NCI-H1048 (cell line): ENCODE results near the gene TBL1X.
"Not testable (repeated sequence)": the region's sequence is repeated elsewhere in the genome, so short reads cannot be mapped to it uniquely, and the experiment has no call there.

Source experiments
- DNase-seq: peaks from one replicate; lab custom pipeline; 2025; lab: John Stamatoyannopoulos, UW

Gene TBL1X

DNA sequence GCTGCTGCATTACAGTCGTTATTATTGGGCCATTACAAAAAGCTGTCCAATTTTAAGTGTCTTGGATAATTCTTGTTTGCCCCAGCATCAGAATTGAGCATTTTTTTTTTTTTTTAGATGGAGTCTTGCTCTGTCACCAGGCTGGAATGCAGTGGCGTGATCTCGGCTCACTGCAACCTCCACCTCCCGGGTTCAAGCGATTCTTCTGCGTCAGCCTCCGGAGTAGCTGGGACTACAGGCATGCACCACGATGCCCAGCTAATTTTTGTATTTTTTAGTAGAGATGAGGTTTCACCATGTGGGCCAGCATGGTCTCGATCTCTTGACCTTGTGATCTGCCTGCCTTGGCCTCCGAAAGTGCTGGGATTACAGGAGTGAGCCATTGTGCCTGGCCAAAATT is 71.3 kb downstream of the TBL1X start:
- DNase-seq, result not testable (repeated sequence)

DNA sequence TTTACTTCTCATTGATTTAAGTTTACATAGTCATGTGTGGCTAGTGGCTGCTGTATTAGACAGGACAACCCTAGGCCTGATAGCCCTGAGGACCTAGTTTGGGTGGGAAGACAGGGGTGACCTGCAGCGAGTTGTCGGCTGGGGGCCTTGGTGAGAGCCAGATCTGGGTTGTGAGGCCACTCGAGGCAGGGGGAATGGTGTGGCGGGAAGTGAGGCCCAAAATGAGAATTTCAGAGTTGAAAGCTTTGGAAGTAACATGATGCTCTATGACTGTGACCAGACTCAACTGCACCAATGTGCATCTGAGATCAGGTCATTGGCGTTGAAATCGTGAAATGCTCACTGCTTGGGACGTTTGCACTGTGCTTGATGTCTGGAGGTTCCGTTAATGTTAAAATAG is 72.9 kb downstream of the TBL1X start:
- DNase-seq, result no peak

DNA sequence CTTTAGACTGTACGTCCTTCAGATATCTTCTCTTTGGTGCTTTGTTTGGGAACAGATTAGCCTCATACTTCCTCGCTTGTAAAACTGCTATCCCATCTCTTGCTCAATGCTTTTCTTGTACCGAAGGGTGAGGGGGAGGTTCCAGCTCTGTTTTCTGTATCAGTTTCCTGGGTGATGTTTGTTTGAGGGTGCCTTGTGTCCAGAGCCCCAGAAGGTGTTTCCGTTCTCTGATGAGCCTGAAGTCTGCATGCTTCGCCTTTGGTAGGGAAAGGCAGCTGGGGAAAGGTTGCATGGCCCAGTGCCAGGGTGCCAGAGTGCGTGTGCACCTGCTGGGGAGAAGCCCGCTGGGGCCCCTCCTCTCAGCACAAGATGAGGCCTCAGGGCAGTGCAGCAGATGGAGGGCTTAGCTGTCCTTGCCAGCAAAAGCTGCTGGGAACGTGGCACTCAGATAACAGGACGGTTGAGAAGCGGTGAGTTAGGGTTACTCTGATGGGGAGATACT is 73.7 kb downstream of the TBL1X start:
- no peak for DNase-seq

DNA sequence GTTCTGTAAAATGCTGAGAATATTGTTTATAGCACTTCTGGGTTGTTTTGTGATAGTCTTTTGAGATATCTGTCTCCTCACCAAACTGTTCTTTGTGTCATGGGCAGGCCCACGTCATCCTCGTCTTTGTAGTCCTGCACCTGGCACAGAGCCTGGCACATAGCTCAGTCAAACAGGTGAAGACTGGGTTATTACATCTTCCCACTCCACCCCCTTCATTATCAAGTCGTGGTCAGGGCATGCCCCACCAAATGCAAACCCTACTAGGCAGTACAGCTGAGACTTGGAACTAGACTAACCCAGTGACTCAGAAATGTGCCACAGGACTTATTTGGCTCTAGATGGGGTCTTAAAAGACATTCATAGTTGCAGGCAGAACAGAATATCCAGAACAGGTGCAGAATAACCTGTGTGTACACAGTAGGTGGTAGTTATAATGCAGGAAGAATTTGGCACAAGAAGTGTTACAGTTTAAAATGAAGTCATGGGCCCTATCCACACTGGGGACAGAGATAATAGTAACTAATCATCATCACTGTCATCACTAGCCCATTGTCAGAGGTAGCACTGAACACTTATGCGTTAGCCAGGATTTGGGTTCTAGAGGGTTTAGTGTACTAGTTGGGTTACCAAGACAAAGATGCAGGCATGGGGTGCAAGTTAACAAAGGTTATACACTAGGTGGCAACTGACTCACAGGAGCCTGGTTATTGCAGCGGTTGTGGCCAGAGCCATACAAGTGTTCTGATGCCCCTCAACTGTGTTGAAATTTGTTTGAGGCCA is 74.9 kb downstream of the TBL1X start:
- no peak for DNase-seq

DNA sequence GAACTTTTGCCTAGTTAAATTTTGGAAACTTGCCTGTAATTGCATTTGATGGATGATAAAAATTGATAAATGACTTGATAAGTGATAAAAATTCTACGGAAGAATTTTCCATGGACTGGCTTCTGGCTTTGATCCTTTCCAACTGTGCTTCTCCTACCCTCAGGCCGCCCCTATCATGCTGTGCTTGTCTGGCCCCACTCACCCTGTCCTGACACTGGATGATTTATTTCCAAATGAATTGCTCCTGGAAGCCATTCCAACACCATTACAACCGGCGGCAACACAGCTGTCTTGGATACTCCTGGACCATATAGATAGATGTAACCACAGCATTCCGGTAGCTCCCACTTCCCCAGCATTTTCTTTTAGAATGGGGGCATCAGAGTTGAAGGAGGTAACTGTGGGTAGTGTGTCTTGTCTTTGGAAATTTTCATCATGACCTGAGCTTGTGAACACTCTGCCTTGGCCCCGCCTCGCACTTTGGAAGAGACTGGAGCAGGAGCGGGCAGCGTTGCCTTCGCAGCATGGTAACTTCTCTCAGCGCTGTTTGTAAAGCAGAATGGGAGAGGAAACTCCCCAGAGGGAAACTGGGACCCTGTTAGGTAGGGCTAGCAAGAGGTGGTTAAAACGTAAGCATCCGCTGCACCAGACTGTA is 77.4 kb downstream of the TBL1X start:
- no peak for DNase-seq

DNA sequence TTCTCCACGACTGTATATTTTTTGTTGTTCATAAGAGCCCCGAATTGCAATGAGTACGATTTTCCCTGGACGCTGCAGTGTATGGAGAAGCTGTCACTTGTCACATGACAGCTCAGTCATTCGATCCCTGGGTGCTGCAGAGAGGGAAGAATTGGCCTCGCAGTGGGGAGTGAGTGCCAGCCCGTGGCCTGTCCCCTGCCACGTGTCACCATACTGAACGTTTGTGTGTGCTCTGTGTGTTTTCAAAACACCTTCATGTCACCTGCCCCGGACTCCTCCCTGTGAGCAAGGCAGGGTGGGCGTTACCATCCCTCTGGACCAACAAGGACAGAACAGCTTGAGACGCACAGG is 77.9 kb downstream of the TBL1X start:
- DNase-seq, result no peak

DNA sequence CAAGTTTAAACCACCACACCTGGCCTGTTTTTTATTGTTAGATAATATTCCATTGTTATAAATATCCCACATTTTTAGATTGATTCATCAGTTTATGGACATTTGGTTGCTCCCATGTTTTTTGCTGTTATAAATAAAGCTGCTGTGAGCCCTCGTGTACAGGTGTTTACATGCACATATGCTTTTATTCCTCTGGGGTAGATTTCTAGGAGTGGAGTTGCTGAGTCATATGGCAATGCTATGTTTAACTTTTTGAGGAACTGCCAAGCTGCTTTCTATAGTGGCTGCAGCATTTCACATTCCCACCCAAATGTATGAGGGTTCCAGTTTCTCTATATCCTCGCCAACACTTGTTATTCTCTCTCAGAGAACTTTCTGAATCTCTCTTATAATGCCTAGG is 90.5 kb downstream of the TBL1X start:
- no peak for DNase-seq

DNA sequence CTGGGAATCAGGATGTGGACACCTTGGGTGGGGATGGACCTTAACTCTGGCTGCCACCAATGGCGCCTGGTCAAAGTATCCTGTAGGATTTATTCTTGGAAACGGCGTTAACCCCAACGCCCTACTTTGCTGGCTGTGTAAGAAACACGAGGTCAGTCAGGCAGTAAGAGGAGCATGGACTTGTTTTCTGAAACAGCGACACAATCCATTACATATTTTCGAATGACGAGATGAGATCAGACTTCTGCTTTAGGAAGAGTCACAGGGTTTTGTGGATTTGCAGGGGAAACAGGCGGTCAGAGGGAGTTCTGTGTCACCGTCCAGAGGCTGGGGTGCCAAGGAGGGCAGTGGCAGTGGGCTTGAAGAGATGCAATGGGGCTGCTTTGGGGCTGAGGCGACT is 92.2 kb downstream of the TBL1X start:
- no peak for DNase-seq

DNA sequence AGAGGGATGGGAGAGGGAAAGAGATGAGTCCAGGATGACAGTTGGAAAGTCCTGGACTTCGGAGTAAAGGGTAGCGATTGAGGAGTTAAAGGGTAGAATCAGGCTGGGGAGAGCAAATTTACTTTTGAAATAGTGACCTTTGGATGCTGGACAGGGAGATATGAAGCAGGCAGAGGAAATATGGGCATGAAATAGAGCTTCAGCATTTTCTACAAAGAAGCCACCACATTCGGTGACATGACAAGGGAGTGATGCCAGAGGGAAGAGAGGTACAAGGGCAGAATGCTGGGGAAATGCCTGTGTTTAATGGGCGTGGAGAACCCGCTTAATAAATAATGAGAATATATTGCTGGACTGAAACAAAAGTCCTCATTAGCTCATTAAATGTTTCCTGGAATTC is 92.7 kb downstream of the TBL1X start:
- no peak for DNase-seq

DNA sequence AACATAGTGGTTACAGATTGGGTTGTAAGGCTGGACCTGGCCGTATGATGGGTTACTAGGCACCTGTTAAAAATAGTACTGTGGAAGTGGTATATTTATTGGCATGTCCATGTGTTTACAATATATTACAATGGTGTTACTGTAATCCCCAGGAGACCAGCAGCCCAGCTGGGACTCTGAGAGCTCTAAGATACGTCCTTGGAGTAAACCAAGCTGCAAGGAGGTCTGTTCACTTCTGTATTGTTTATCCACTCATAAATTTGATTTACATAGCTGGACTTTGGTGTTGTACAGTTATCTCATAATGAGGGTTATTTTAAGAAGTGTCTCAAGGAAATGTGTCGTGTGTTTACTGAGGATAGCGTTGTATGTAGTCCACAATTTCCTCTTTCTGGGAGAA is 93.8 kb downstream of the TBL1X start:
- DNase-seq, result no peak

DNA sequence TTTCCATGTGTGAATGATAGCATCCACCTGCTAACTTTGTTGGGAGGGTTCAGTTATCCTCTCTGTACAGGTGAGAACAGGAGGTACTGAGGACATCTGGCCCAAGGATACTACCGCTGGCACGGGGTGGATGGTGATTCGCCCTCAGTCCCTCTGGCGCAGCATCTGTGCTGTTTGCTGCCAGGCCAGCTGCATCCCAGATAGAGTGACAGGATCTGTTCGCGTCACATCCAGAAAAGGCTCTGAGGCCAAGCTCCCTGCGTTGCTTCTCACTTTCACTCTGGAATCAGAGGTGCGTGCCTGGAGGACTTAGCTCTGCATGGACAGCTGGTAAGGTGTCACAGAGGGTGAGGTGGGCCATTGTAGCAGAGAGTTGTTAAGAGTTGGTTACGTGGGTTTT is 95.4 kb downstream of the TBL1X start:
- DNase-seq, result no peak

DNA sequence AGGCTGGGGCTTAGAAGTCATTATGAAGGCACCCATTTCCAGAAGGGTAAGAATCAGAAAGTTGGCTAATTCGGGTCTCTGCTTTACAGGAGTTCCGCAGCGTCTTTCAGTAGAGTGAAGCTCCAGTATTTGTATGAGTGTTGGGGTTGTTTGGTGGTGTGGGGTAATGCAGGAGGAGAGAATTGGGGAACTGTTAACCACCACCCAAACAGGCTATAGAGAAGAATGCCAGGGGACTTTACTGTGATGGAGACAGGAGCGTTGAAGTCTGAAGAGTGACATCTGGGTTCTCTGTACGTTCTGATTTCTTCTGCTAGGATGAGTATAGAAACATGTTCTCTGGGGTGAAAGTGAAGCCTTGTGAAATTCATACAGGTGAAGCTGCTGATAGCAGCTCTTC is 96.3 kb downstream of the TBL1X start:
- no peak for DNase-seq

DNA sequence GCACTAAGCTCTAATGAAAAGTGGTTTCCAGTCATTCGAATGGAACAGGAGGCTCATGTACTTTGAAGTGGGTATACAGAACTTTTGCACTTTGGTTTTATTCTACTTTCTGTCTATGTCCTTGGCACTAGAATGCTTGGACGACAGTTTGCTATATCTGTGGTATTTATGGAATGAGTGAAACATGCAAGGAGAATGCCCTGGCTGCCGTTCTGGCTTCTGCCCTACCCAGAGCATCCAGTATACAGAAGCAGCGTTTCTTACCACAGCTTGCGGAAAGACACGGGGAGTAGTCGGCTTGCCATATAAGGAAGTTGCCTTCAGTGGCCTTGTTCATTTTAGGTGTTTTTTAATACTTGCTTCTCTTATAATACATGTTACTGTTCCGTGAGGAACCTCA is 98.0 kb downstream of the TBL1X start:
- DNase-seq, result no peak

DNA sequence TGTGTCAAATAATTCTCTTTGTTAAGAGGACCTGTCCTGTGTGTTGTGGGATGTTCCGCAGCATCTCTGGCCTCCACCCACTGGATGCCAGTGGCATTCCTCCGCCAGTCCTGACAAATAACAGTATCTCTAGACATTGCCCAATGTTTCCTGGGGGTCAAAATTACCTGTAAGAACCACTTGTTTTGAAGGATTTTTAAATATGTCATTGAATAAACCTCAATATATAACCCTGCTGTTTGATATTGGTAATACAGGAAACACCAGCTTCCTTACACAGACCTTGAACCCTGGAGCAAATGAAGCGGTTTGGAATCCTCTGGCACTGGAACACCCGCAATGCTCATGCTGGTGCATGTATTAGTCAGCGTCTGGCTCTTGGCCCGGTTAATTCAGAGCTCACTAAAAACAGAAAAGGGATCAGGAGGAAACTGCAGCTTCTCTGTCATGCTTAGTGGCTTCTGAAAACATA is 101.3 kb downstream of the TBL1X start:
- peak; percentile 3 for DNase-seq

DNA sequence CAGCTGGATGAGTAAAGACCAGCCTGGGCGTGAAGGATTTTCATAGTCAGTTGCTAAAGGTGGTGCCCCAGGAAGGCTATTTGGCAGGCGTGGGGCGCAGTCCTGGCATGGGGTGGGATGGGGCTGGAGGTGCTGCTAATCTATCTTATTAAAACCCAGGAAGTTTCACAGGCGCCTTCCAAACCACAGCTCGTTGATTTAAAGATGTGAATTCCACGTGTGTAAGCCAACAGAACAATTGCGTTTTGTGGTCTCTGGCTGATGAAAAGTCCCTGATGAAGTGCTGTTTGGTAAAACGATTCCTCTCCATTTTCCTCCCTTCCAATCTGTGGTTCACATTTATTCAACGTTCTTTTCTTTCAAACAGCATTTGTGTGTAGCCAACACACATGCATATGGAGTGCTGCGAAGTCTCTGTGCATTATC is 105.0 kb downstream of the TBL1X start:
- DNase-seq, result no peak

DNA sequence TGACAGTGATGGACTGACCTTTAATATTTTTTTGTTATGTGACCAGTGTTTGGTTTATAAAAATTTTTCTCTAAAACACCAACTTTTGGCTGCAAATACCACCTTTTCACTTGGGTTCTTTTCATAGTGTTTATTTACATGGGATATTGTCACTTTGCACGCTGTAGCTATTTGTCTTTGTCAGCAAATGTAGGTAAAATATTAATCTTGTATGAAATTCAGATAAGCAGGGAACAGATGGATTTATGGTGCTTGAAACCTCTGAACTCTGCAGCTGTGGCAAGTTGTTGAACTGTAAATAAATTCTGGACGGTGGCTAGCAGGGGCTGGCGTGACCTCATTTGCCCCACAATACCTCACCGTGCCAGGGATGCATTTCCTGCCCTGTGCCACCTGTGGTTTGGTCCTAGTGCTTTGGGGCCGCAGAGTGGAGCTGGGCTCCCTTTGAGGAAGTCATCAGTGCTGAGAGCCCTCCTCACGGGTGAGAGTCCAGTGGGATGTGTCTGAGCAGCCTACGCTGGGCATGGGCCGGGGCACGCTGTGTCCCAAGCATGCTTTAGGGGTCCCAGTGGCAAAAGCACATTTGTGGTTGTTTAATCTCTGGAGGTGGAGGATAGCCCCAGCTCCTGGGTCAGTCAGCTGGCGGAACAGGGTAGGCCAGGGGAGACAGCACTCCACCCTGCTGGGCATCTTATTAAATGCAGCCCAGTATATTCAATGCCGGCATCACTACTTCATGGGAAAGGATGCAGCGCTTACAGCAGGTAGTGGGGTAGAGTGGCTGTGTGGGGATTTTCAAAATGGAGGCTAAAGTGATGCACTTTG is 108.6 kb downstream of the TBL1X start:
- DNase-seq, result no peak

DNA sequence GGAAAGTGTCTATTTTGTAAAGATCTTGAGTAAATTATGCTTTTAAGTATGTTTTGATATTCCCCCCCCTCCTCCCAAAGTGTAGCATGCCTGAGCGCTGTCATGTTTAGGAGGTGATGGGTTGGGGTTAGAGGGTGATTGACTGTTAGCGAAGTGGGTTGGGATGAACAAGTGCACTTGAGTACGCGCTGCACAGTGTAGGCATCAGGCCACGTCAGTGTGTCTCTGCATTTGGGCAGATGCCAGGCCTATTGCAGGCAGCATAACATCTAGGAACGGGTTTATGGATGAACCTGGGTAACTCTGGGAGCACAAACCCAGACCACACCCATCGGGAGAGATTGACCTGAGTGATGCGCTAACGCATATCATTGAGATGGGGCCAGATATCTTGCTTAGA is 111.2 kb downstream of the TBL1X start:
- no peak for DNase-seq

DNA sequence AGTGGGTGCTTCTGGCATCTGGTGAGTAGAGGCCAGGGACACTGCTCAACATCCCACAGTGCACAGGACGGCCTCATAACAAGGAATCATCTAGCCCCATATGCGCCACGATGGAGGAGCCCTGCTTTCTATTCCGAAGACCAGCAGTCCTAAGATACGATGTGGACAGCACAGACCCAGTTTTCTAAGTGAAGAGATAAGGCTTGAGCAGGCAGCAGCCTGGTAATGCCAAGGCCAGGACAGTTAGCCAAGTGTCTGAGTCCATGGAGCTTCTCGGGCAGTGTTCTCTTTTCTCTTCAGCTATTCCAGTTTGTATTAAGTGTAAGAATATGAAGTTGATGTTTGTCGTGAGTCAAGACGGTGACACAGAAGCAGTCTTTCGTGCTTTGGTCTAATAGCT is 112.7 kb downstream of the TBL1X start:
- DNase-seq, result no peak

DNA sequence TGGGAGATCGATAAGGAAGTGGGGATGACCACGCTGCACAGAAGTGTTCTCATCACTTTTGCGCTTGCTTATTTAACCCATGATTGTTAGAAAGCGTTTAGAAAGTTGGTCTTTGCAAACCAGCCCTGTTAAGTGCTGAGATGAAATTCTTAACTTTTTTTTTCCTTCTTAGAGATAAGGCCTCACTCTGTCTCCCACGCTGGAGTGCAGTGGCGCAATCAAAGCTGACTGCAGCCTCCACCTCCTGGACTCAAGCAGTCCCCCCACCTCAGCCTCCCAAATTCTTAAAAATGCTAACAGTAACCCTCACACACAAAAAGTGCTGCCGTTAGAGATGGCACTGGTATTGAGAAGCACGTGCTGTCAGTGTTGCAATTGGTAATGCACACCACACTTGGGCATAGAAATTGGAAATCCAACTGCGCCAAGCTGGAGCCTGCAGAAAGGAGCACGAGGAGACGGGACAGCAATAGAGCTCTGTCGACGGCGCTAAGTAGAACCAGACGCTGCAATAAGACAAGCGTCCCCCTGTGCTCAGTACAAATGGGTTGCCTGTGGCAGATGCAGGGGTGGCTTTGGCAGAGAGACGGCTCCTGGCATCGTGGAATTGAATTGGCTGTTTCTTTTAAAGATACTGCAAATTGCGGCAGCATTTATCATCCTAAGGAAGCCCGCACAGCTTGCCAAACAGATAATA is 113.4 kb downstream of the TBL1X start:
- DNase-seq, result no peak

DNA sequence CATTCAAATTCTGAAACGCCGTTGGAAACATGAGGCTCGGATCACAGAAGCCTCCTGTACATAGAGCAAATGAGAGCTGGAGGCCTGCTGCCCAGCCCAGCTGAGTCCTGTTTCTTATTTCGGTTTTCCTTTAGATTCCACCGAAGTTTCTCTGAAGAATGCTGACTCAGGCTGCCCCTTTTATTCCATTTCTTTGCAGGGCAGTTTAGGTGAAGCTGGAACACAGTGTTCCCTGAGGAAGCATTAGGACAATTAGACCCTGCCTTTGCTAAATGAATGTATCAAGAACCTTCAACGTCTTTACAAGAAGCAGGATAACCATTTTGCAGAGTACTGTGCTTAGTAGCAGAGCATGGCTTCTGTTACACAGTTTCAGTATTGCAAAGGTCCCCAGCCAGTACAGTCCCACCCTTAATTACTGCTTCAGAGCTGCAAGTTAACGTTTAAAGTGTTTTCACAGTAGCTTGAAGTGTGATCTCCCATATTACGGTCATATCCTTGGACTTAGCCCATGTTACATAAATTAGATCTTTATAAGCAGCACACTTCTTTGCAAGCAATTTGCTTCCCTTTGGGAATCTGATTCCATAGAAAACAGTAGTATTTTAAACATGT is 117.0 kb downstream of the TBL1X start:
- no peak for DNase-seq

DNA sequence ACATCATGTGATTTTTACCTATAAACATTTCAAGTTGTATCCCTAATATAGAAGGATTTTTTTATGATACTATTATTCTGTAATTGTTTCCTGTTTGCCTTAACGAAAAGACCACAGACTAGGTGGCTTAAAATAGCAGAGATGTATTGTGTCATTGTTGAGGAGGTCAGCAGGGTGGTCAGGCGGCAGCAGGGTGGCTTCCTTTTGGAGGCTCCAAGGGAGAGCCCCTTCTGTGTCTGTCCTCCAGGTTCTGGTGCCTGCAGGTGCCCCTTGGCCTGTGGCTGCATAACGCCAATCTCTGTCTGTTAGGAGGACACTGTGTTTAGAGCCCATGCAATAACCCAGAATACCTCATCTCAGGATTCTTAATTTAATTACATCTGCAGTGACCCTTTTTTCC is 118.1 kb downstream of the TBL1X start:
- no peak for DNase-seq

DNA sequence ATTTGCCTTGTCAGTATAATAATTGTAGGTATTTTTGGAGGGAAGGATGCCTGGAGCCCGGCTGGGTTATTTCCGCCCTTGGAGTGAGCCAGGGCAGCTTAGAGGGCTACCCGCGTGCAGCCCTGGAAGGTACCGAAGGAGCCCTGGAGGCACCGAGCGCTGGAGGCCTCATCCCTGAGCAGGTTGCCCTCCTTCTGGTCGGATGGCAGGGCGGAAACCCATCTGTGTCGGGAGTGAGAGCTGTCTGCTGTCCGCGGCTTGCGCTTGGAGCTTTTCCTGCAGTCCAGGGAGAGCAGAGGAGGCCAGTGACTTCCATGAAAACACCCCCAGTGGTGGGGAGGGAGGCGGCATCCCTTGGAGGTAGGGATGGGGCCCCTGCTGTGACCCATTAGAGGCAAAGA is 122.1 kb downstream of the TBL1X start:
- DNase-seq, result no peak
